ENCODE measurements around the gene IGSF9B. TPM values are rescaled to one million over a fixed set of nuclear protein-coding genes. Genes with fewer than 3 reads are reported as not detected.

Gene IGSF9B
- total RNA-seq, 2 donors from 2014 or later: 2.3 to 4.4 TPM

Other genes starting within 250 kb of the IGSF9B start
- gene SPATA19, start 111.5 kb downstream of the IGSF9B start, total RNA-seq: not detected
- 10 to 100 TPM in 1 of 2 donors, 1 to 10 TPM in 1; 5.1 to 10.7 TPM for gene JAM3, start 112.1 kb upstream of the IGSF9B start, total RNA-seq

Measured in left colon (tissue), 2 donors.